GM23338 (cell line): ENCODE results near the gene MKNK1. TPM values are rescaled to one million over a fixed set of nuclear protein-coding genes. Genes with fewer than 3 reads are reported as not detected.

Experiments
- ATAC-seq: fragments of 200-7000 bp; cut with Tn5 transposase; 3 replicates; pipeline ENCODE4 v1.9.1; 2020
- DNase-seq: peaks from one replicate; pipeline ENCODE4 v3.0.0-alpha.2; 2015; ENCODE audit warnings: low spot score
- H2AFZ ChIP-seq: fragments of 200-600 bp; sonication (generic); 2 replicates; pipeline ENCODE4 v1.8.0; 2016; ENCODE audit warnings: antibody characterized with exemption, mild to moderate bottlenecking, moderate library complexity
- H3F3A ChIP-seq: fragments of 200-600 bp; sonication (generic); replicated peaks from 2 replicates; pipeline ENCODE4 v1.8.0; 2017; ENCODE audit warnings: antibody characterized with exemption, mixed run types, low read depth
- H3K27ac ChIP-seq: fragments of 200-600 bp; sonication (generic); 2 replicates; pipeline ENCODE4 v1.6.1; 2016; ENCODE audit warnings: low read depth
- H3K27me3 ChIP-seq: fragments of 200-600 bp; sonication (generic); 2 replicates; pipeline ENCODE4 v1.8.0; 2016; ENCODE audit warnings: mild to moderate bottlenecking, mixed run types, moderate library complexity; ENCODE audit not compliant: insufficient read depth
- H3K36me3 ChIP-seq: fragments of 200-600 bp; sonication (generic); 2 replicates; pipeline ENCODE4 v1.8.0; 2016; ENCODE audit warnings: mild to moderate bottlenecking; ENCODE audit not compliant: insufficient read depth
- H3K4me1 ChIP-seq: fragments of 200-600 bp; sonication (generic); 2 replicates; pipeline ENCODE4 v1.8.0; 2016; ENCODE audit warnings: mild to moderate bottlenecking, moderate library complexity; ENCODE audit not compliant: insufficient read depth
- H3K4me2 ChIP-seq: fragments of 200-600 bp; sonication (generic); 2 replicates; pipeline ENCODE4 v1.7.1; 2017; ENCODE audit warnings: mixed run types
- H3K4me3 ChIP-seq: fragments of 200-600 bp; sonication (generic); 2 replicates; pipeline ENCODE4 v1.6.1; 2016; ENCODE audit warnings: mixed run types
- H3K79me2 ChIP-seq: fragments of 200-600 bp; sonication (generic); replicated peaks from 2 replicates; pipeline ENCODE4 v1.8.0; 2017; ENCODE audit warnings: mild to moderate bottlenecking; ENCODE audit not compliant: insufficient read depth
- H3K9me2 ChIP-seq: fragments of 200-600 bp; sonication (generic); 2 replicates; pipeline ENCODE4 v1.8.0; 2017; ENCODE audit not compliant: insufficient read depth
- H4K20me1 ChIP-seq: fragments of 200-600 bp; sonication (generic); replicated peaks from 2 replicates; pipeline ENCODE4 v1.8.0; 2017; ENCODE audit warnings: mild to moderate bottlenecking; ENCODE audit not compliant: insufficient read depth
- H3K27ac Mint-ChIP-seq: 2 replicates; pipeline ENCODE4 v1.8.0; 2020; ENCODE audit warnings: inconsistent platforms, mild to moderate bottlenecking, moderate library complexity, mixed read lengths
- H3K27me3 Mint-ChIP-seq: 3 replicates; pipeline ENCODE4 v1.8.0; 2022; ENCODE audit warnings: low read depth, mild to moderate bottlenecking, moderate library complexity, mixed read lengths, inconsistent platforms; ENCODE audit not compliant: insufficient read depth, poor library complexity
- H3K36me3 Mint-ChIP-seq: 3 replicates; pipeline ENCODE4 v1.8.0; 2021; ENCODE audit warnings: low read depth, mild to moderate bottlenecking, inconsistent platforms, moderate library complexity, mixed read lengths
- H3K4me1 Mint-ChIP-seq: 3 replicates; pipeline ENCODE4 v1.8.0; 2020; ENCODE audit warnings: mild to moderate bottlenecking, inconsistent platforms, mixed read lengths
- H3K4me3 Mint-ChIP-seq: 3 replicates; pipeline ENCODE4 v1.8.0; 2021; ENCODE audit warnings: moderate library complexity, mild to moderate bottlenecking, inconsistent platforms, mixed read lengths
- H3K9me3 Mint-ChIP-seq: 3 replicates; pipeline ENCODE4 v1.8.0; 2020; ENCODE audit warnings: moderate library complexity, mild to moderate bottlenecking, inconsistent platforms, mixed read lengths
- CREB1 ChIP-seq: fragments of 250-450 bp; sonication (Bioruptor Pico); IDR thresholded peaks from 2 replicates; pipeline ENCODE4 v1.5.0; 2020; ENCODE audit warnings: low read depth, mild to moderate bottlenecking, moderate library complexity
- EZH2phosphoT487 ChIP-seq: fragments of 200-600 bp; sonication (generic); IDR thresholded peaks from one replicate; pipeline ENCODE4 v1.8.1; 2018; ENCODE audit warnings: antibody characterized with exemption; ENCODE audit not compliant: unreplicated experiment
- JUNB ChIP-seq: IDR thresholded peaks from one replicate; pipeline ENCODE4 v1.6.1; 2016; ENCODE audit warnings: antibody characterized with exemption; ENCODE audit not compliant: unreplicated experiment
- NANOG ChIP-seq: IDR thresholded peaks from 2 replicates; pipeline ENCODE4 v1.6.1; 2016; ENCODE audit warnings: antibody characterized with exemption, borderline replicate concordance
- POLR2AphosphoS5 ChIP-seq: IDR thresholded peaks from 2 replicates; pipeline ENCODE4 v1.6.1; 2016; ENCODE audit warnings: antibody characterized with exemption, low read depth
- STAT1 ChIP-seq: IDR thresholded peaks from one replicate; pipeline ENCODE4 v1.6.1; 2016; ENCODE audit warnings: antibody characterized with exemption; ENCODE audit not compliant: unreplicated experiment
- ZNF331 ChIP-seq: fragments of 250-450 bp; sonication (Bioruptor Pico); IDR thresholded peaks from 2 replicates; pipeline ENCODE4 v1.5.0; 2020; ENCODE audit warnings: low read depth, mild to moderate bottlenecking, moderate library complexity
- polyA plus RNA-seq: library from polyadenylated mRNA; unstranded; fragments of >200 nt; fragmentation: Nextera tagmentation; extraction: Ambion mirVana; gene quantifications from 2 replicates; pipeline ENCODE4 v1.2.1, GENCODE V29; 2016
- total RNA-seq: library from RNA; depleted of rRNA; stranded (reverse); fragments of >200 nt; shearing (Covaris generic); gene quantifications from 2 replicates; pipeline ENCODE4 v1.2.3, GENCODE V29; 2014
- TF ChIP-seq, protein P1 (sequence below): fragments of 250-450 bp; sonication (Bioruptor Pico); IDR thresholded peaks from 2 replicates; pipeline ENCODE4 v1.5.0; 2020; ENCODE audit warnings: mild to moderate bottlenecking, moderate library complexity
- TF ChIP-seq, protein P2 (sequence below): IDR thresholded peaks from one replicate; pipeline ENCODE4 v1.6.1; 2018; ENCODE audit warnings: antibody characterized with exemption; ENCODE audit not compliant: unreplicated experiment
- TF ChIP-seq, protein P3 (sequence below), 2 experiments: fragments of 200-600 bp in 1 of 2; sonication (generic) in 1 of 2; conservative IDR thresholded peaks; 2 replicates each; pipeline versions ENCODE4 v1.5.1 to v1.6.1; 2016 to 2017; ENCODE audit warnings: antibody characterized with exemption in 2 of 2, low read depth in 2 of 2, mild to moderate bottlenecking in 2 of 2, moderate library complexity in 1 of 2
- TF ChIP-seq, protein P4 (sequence below): IDR thresholded peaks from 2 replicates; pipeline ENCODE4 v1.6.1; 2016; ENCODE audit warnings: antibody characterized with exemption

The MKNK1 gene
- total and polyA plus RNA-seq, 2 experiments from 2014 or later: 11.8 to 20.5 TPM

DNA sequence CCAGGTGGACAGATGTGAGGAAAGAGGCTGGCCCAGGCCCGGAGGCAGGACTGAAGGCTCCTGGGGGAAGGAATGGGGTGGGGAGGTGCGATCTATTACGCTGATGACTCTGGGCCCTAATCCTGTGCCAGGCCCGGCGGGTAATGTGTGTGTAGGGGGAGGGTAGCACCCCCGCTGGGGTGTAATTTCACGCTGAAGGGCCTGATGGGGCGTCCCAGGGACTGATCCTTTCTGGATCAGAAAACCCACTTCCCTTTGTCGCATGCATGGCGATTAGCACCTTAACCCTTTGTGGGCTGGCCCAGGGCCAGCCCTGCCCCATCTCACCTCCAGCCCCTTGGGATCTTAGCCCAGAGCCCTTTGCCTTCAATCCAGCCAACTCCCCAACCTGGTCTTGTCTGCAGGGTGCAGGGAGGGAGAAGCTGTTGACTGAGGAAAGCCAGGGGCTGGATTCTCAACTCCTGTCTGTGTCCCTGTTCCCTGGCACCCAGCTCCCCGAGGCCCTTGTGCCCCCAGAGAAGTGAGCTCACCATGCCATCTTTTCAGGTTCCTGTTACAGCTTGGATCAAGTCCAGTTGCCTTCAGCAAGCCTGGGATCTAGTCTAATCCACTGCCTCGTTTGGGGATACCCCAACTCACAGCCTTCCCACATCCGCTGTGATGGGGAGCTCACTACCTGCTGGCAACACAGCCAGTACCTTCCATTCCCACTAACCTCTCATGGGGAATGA, 78.7 kb downstream of the MKNK1 start:
- Mint-ChIP-seq H3K9me3 (no peaks in the 10 kb centered on the region), H3K4me1 (peaks cover 62% of the 10 kb centered on the region), H3K27me3 (peaks cover 71% of the 10 kb centered on the region), H3K36me3 (no peaks in the 10 kb centered on the region), H3K27ac (no peak overlapping the region), H3K4me3 (peak overlapping the region; percentile 22; the same call in 2 of the 3 replicates)
- Histone ChIP-seq H3K4me2 (peak overlapping the region; percentile 75), H3K27ac (no peak overlapping the region), H4K20me1 (no peaks in the 10 kb centered on the region; the same call in 1 of the 2 replicates), H3K36me3 (no peaks in the 10 kb centered on the region), H3F3A (peaks cover 11% of the 10 kb centered on the region), H2AFZ (no peak overlapping the region), H3K4me3 (peak overlapping the region; percentile 45; the same call in 1 of the 2 replicates), H3K27me3 (peaks cover 98% of the 10 kb centered on the region), H3K79me2 (no peaks in the 10 kb centered on the region), H3K4me1 (peaks cover 58% of the 10 kb centered on the region), H3K9me2 (no peaks in the 10 kb centered on the region)
- peak; percentile 5 for ATAC-seq
- TF ChIP-seq, protein P1, sequence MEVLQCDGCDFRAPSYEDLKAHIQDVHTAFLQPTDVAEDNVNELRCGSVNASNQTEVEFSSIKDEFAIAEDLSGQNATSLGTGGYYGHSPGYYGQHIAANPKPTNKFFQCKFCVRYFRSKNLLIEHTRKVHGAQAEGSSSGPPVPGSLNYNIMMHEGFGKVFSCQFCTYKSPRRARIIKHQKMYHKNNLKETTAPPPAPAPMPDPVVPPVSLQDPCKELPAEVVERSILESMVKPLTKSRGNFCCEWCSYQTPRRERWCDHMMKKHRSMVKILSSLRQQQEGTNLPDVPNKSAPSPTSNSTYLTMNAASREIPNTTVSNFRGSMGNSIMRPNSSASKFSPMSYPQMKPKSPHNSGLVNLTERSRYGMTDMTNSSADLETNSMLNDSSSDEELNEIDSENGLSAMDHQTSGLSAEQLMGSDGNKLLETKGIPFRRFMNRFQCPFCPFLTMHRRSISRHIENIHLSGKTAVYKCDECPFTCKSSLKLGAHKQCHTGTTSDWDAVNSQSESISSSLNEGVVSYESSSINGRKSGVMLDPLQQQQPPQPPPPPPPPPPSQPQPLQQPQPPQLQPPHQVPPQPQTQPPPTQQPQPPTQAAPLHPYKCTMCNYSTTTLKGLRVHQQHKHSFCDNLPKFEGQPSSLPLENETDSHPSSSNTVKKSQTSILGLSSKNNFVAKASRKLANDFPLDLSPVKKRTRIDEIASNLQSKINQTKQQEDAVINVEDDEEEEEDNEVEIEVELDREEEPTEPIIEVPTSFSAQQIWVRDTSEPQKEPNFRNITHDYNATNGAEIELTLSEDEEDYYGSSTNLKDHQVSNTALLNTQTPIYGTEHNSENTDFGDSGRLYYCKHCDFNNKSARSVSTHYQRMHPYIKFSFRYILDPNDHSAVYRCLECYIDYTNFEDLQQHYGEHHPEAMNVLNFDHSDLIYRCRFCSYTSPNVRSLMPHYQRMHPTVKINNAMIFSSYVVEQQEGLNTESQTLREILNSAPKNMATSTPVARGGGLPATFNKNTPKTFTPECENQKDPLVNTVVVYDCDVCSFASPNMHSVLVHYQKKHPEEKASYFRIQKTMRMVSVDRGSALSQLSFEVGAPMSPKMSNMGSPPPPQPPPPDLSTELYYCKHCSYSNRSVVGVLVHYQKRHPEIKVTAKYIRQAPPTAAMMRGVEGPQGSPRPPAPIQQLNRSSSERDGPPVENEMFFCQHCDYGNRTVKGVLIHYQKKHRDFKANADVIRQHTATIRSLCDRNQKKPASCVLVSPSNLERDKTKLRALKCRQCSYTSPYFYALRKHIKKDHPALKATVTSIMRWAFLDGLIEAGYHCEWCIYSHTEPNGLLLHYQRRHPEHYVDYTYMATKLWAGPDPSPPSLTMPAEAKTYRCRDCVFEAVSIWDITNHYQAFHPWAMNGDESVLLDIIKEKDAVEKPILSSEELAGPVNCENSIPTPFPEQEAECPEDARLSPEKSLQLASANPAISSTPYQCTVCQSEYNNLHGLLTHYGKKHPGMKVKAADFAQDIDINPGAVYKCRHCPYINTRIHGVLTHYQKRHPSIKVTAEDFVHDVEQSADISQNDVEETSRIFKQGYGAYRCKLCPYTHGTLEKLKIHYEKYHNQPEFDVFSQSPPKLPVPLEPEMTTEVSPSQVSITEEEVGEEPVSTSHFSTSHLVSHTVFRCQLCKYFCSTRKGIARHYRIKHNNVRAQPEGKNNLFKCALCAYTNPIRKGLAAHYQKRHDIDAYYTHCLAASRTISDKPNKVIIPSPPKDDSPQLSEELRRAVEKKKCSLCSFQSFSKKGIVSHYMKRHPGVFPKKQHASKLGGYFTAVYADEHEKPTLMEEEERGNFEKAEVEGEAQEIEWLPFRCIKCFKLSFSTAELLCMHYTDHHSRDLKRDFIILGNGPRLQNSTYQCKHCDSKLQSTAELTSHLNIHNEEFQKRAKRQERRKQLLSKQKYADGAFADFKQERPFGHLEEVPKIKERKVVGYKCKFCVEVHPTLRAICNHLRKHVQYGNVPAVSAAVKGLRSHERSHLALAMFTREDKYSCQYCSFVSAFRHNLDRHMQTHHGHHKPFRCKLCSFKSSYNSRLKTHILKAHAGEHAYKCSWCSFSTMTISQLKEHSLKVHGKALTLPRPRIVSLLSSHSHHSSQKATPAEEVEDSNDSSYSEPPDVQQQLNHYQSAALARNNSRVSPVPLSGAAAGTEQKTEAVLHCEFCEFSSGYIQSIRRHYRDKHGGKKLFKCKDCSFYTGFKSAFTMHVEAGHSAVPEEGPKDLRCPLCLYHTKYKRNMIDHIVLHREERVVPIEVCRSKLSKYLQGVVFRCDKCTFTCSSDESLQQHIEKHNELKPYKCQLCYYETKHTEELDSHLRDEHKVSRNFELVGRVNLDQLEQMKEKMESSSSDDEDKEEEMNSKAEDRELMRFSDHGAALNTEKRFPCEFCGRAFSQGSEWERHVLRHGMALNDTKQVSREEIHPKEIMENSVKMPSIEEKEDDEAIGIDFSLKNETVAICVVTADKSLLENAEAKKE (CRISPR knock-in tag): no peak
- TF ChIP-seq STAT1 (no peak), ZNF331 (CRISPR knock-in tag) (no peak), JUNB (no peak), NANOG (no peak), CREB1 (CRISPR knock-in tag) (no peak), POLR2AphosphoS5 (no peak), EZH2phosphoT487 (no peak)
- TF ChIP-seq, protein P2, sequence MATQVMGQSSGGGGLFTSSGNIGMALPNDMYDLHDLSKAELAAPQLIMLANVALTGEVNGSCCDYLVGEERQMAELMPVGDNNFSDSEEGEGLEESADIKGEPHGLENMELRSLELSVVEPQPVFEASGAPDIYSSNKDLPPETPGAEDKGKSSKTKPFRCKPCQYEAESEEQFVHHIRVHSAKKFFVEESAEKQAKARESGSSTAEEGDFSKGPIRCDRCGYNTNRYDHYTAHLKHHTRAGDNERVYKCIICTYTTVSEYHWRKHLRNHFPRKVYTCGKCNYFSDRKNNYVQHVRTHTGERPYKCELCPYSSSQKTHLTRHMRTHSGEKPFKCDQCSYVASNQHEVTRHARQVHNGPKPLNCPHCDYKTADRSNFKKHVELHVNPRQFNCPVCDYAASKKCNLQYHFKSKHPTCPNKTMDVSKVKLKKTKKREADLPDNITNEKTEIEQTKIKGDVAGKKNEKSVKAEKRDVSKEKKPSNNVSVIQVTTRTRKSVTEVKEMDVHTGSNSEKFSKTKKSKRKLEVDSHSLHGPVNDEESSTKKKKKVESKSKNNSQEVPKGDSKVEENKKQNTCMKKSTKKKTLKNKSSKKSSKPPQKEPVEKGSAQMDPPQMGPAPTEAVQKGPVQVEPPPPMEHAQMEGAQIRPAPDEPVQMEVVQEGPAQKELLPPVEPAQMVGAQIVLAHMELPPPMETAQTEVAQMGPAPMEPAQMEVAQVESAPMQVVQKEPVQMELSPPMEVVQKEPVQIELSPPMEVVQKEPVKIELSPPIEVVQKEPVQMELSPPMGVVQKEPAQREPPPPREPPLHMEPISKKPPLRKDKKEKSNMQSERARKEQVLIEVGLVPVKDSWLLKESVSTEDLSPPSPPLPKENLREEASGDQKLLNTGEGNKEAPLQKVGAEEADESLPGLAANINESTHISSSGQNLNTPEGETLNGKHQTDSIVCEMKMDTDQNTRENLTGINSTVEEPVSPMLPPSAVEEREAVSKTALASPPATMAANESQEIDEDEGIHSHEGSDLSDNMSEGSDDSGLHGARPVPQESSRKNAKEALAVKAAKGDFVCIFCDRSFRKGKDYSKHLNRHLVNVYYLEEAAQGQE: no peak
- TF ChIP-seq, protein P3, sequence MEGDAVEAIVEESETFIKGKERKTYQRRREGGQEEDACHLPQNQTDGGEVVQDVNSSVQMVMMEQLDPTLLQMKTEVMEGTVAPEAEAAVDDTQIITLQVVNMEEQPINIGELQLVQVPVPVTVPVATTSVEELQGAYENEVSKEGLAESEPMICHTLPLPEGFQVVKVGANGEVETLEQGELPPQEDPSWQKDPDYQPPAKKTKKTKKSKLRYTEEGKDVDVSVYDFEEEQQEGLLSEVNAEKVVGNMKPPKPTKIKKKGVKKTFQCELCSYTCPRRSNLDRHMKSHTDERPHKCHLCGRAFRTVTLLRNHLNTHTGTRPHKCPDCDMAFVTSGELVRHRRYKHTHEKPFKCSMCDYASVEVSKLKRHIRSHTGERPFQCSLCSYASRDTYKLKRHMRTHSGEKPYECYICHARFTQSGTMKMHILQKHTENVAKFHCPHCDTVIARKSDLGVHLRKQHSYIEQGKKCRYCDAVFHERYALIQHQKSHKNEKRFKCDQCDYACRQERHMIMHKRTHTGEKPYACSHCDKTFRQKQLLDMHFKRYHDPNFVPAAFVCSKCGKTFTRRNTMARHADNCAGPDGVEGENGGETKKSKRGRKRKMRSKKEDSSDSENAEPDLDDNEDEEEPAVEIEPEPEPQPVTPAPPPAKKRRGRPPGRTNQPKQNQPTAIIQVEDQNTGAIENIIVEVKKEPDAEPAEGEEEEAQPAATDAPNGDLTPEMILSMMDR (conservative IDR thresholded peaks at IDR 0.05; ENCODE audit: low read depth in 2 of 2): no peak
- TF ChIP-seq, protein P4, sequence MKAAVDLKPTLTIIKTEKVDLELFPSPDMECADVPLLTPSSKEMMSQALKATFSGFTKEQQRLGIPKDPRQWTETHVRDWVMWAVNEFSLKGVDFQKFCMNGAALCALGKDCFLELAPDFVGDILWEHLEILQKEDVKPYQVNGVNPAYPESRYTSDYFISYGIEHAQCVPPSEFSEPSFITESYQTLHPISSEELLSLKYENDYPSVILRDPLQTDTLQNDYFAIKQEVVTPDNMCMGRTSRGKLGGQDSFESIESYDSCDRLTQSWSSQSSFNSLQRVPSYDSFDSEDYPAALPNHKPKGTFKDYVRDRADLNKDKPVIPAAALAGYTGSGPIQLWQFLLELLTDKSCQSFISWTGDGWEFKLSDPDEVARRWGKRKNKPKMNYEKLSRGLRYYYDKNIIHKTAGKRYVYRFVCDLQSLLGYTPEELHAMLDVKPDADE: no peak
- DNase-seq: no peak
